ENCODE measurements around the gene MRPS23. TPM values are rescaled to one million over a fixed set of nuclear protein-coding genes. Genes with fewer than 3 reads are reported as not detected.

Gene MRPS23
- total RNA-seq, result 21.9 TPM

DNA sequence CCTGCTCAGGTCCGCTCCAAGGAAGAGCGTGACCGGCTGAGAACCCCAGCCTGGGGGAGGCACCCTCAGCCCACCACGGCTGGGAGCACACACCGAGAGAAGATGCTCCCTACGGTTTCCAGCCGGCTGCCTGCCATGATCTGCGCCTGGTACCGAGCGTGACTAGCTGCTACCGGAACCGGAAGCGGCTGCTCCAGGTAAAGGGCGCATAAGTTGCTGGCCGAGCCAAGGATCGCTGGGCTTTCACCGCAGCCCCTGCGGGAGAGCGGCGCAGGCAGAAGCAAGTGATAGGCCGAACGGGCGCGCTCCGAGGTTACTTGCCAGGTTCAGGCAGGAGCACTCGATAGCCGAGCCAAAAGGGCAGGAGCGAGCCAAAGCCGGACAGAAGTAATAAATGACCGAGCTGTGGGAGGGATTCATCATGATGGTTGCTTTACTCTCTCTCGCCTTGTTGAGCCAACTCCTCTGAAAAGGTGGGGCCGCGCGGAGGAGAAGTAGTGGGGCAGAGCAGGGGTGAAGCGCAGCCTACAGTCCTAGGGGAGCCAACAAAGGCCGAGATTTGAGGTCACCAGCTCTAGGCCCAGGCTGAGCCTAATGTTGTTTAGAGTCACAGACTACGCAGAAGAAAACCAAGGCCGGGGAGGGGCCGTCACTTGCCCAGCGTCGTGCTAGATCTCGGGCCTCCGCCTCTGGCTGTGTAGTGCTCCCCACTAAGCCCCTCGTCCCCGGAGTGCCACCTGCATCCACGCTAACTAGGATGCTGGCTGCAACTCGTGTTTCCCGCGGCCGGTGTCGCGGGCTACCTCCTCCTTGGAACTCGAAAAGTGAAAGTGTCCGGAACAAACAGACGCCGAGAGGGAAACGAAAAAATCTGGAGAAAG lies at the start of gene MRPS23:
Gene MRPS23 (minus strand): TSS at position 171 of the 881 bp plus-strand sequence. CDS start 34 bp downstream, at position 137.

Other genes starting within 250 kb of the MRPS23 start
- not detected for gene CCDC182, start 104.7 kb downstream of the MRPS23 start, total RNA-seq
- gene CUEDC1, start 105.4 kb upstream of the MRPS23 start, total RNA-seq, result 37.1 TPM
- 150 TPM for gene VEZF1, start 138.2 kb upstream of the MRPS23 start, total RNA-seq
- gene SRSF1, start 157.2 kb upstream of the MRPS23 start, total RNA-seq, result 340 TPM
- gene DYNLL2, start 233.4 kb upstream of the MRPS23 start, total RNA-seq, result 31.6 TPM